Measurements from ENCODE around the gene HYOU1.
"Not testable (repeated sequence)": the region's sequence is repeated elsewhere in the genome, so short reads cannot be mapped to it uniquely, and the experiment has no call there.

DNA sequence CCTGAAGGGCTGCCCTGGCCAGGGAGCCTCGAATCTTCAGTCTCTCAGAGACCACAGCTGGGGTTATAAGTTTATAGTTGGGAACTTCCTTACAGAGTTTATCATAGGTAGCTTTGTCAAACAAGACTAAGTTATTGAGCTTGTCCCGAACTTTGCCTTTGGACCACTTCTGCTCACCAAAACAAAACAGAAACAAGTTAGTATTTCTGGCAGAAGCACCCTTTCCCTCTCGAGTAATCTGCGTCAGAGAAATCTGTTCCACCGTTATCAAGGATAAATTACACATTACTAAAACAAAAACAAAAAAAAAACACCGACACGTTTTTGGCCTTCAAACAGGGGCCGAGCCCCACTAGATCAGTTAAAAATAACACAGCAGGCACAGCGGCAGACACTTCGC, 39.6 kb downstream of the HYOU1 start:
- TF ChIP-seq CTCF (IDR thresholded peaks at IDR 0.05); POLR2A (IDR thresholded peaks at IDR 0.05; ENCODE audit: low read depth); POLR2AphosphoS5 (IDR thresholded peaks at IDR 0.05); EP300 (IDR thresholded peaks at IDR 0.05): not testable (repeated sequence)

All from esophagus muscularis mucosa (tissue), 4 donors.